H1 (cell line): ENCODE results near the gene ZFPL1. TPM values are rescaled to one million over a fixed set of nuclear protein-coding genes. Genes with fewer than 3 reads are reported as not detected.
A peak's percentile ranks its signal among the peaks of the same experiment; 100 is the strongest.

ENCODE experiments used
- BACH1 ChIP-seq: IDR thresholded peaks from 2 replicates; pipeline ENCODE4 v1.6.1; 2012; ENCODE audit warnings: low read length, improper control_type of control experiment
- BRCA1 ChIP-seq: IDR thresholded peaks from 2 replicates; pipeline ENCODE4 v1.6.1; 2012; ENCODE audit warnings: low read depth, low read length, improper control_type of control experiment
- CBX5 ChIP-seq: fragments of 300-800, 300-1000 bp; sonication (generic); IDR thresholded peaks from 2 replicates; pipeline ENCODE4 v1.7.1; 2016; ENCODE audit warnings: antibody characterized with exemption, low read length, low read depth
- E2F6 ChIP-seq: IDR thresholded peaks from 2 replicates; pipeline ENCODE4 v1.6.1; 2012; ENCODE audit warnings: inconsistent platforms
- FOSL1 ChIP-seq: IDR thresholded peaks from 2 replicates; pipeline ENCODE4 v1.6.1; 2011; ENCODE audit warnings: mild to moderate bottlenecking, low read depth, low read length, moderate library complexity; ENCODE audit not compliant: insufficient read depth
- GTF2F1 ChIP-seq: IDR thresholded peaks from 2 replicates; pipeline ENCODE4 v1.6.1; 2012; ENCODE audit warnings: low read depth, low read length, improper control_type of control experiment, borderline replicate concordance
- JUND ChIP-seq: IDR thresholded peaks from 2 replicates; pipeline ENCODE4 v1.6.1; 2011; ENCODE audit warnings: mild to moderate bottlenecking, improper control_type of control experiment, low read length
- MAX ChIP-seq: IDR thresholded peaks from 2 replicates; pipeline ENCODE4 v1.6.1; 2012; ENCODE audit warnings: inconsistent platforms
- POLR2AphosphoS5 ChIP-seq: IDR thresholded peaks from 2 replicates; pipeline ENCODE4 v1.6.1; 2011; ENCODE audit warnings: low read depth, low read length
- POU5F1 ChIP-seq: IDR thresholded peaks from 2 replicates; pipeline ENCODE4 v1.6.1; 2011; ENCODE audit warnings: low read depth, mild to moderate bottlenecking, low read length, moderate library complexity
- RAD21 ChIP-seq, 2 experiments: IDR thresholded peaks in 1 of 2; conservative IDR thresholded peaks in 1 of 2; 2 replicates each; pipeline ENCODE4 v1.6.1; 2011; ENCODE audit warnings: low read depth in 2 of 2, low read length in 2 of 2, improper control_type of control experiment in 1 of 2, inconsistent platforms in 1 of 2, mild to moderate bottlenecking in 1 of 2, moderate library complexity in 1 of 2
- RBBP5 ChIP-seq: IDR thresholded peaks from 2 replicates; pipeline ENCODE4 v1.7.1; 2012; ENCODE audit warnings: low read depth, mild to moderate bottlenecking, inconsistent platforms, low read length, moderate library complexity, borderline replicate concordance
- SIRT6 ChIP-seq: IDR thresholded peaks from one replicate; pipeline ENCODE4 v1.7.1; 2012; ENCODE audit warnings: low read length, inconsistent platforms
- SIX5 ChIP-seq: IDR thresholded peaks from 2 replicates; pipeline ENCODE4 v1.6.1; 2011; ENCODE audit warnings: mild to moderate bottlenecking, low read depth, low read length
- SP2 ChIP-seq: IDR thresholded peaks from 2 replicates; pipeline ENCODE4 v1.6.1; 2012; ENCODE audit warnings: mild to moderate bottlenecking, low read length, inconsistent platforms
- SUZ12 ChIP-seq: fragments of 200-600 bp; sonication (generic); IDR thresholded peaks from 2 replicates; pipeline ENCODE4 v1.6.1; 2012; ENCODE audit warnings: mild to moderate bottlenecking, inconsistent platforms, low read length, moderate library complexity, mixed read lengths
- TAF1 ChIP-seq: IDR thresholded peaks from 2 replicates; pipeline ENCODE4 v1.6.1; 2011; ENCODE audit warnings: mild to moderate bottlenecking, low read depth, low read length
- TAF7 ChIP-seq: optimal IDR thresholded peaks from 2 replicates; pipeline ENCODE3; 2011; ENCODE audit warnings: low read depth, mild to moderate bottlenecking, inconsistent platforms, low read length, moderate library complexity, borderline replicate concordance
- TBP ChIP-seq: IDR thresholded peaks from 2 replicates; pipeline ENCODE4 v1.6.1; 2011; ENCODE audit warnings: low read depth, low read length, improper control_type of control experiment
- TCF12 ChIP-seq: IDR thresholded peaks from 2 replicates; pipeline ENCODE4 v1.6.1; 2011; ENCODE audit warnings: low read depth, mild to moderate bottlenecking, low read length
- TEAD4 ChIP-seq: IDR thresholded peaks from 2 replicates; pipeline ENCODE4 v1.6.1; 2012; ENCODE audit warnings: low read depth, low read length, inconsistent platforms, mixed read lengths
- USF2 ChIP-seq: IDR thresholded peaks from 2 replicates; pipeline ENCODE4 v1.6.1; 2011; ENCODE audit warnings: low read length, improper control_type of control experiment
- ZNF274 ChIP-seq: IDR thresholded peaks from 2 replicates; pipeline ENCODE4 v1.7.0; 2012; ENCODE audit warnings: low read length, borderline replicate concordance; ENCODE audit errors: extremely low read depth
- polyA plus RNA-seq, 7 experiments: library from polyadenylated mRNA; depleted of rRNA in 3 of 7; stranded (reverse) in 5 of 7; unstranded in 2 of 7; fragments of >200 nt in 5 of 7; fragments of 200-250 nt in 2 of 7; gene quantifications; 1 replicate in 5 of 7; 2 replicates in 1 of 7; 4 replicates in 1 of 7; pipeline versions ENCODE4 v1.2.1 to v1.2.3, GENCODE V29; 2011 to 2013; ENCODE audit warnings: missing spikeins in 2 of 7, mixed read lengths in 2 of 7
- total RNA-seq: library from RNA; stranded (reverse); fragmentation: NEBNext Ultra II Directional; extraction: Animal tissue kit (Norgen Biotek cat#: 25700); gene quantifications from 2 replicates; pipeline ENCODE4 v1.2.1, GENCODE V29; 2021

ZFPL1 gene
- total and polyA plus RNA-seq, 2 of the 8 experiments (the other 6 are each of a cell fraction or from before 2014, with no cell fraction given) = 21.5 to 76.8 TPM

GRCh38 chr11:65095974-65096806 lies 12.2 kb downstream of the ZFPL1 start, which contains the start of gene VPS51 (continued):
- TF ChIP-seq TBP (peak; percentile 90), SIRT6 (no peak), SP2 (no peak), SUZ12 (no peak), BACH1 (peak; percentile 61; the same call in 1 of the 2 replicates), FOSL1 (no peak), ZNF274 (no peak), GTF2F1 (0 out of 2 replicates have a peak, but pooled peaks have one; percentile 48), JUND (no peak; the same call in 1 of the 2 replicates), CBX5 (no peak), E2F6 (peak; percentile 60), TCF12 (peak; percentile 92), USF2 (peak; percentile 3; the same call in 1 of the 2 replicates), RAD21 (IDR thresholded peaks at IDR 0.05 in 1 of 2, conservative IDR thresholded peaks at IDR 0.05 in 1 of 2; ENCODE audit: low read depth in 2 of 2, low read length in 2 of 2) (no peak), TAF1 (peak; percentile 87), POU5F1 (no peak), RBBP5 (0 out of 2 replicates have a peak, but pooled peaks have one; percentile 71), BRCA1 (peak; percentile 68), TEAD4 (peak; percentile 51; the same call in 1 of the 2 replicates), POLR2AphosphoS5 (peak; percentile 92), TAF7 (peak; percentile 87), MAX (peak; percentile 67), SIX5 (peak; percentile 95)
